Caco-2 (cell line): Measurements from ENCODE around the gene PNPLA3. TPM values are rescaled to one million over a fixed set of nuclear protein-coding genes. Genes with fewer than 3 reads are reported as not detected.

Source experiments
- BruUV-seq: library from RNA; stranded (reverse); fragments of 400-500 nt; replicated peaks from 2 replicates; lab custom pipeline; 2021; lab: Mats Ljungman, UMichigan
- CTCF ChIA-PET: fragments of 300-600 bp; sonication (Branson Sonifier 250); formaldehyde crosslinking; loops from one replicate; lab custom pipeline; 2022; ENCODE audit warnings: antibody characterized with exemption; lab: Charles Lee
- POLR2A ChIA-PET: fragments of 300-600 bp; sonication (Branson Sonifier 250); formaldehyde crosslinking; loops from one replicate; lab custom pipeline; 2022; ENCODE audit warnings: antibody characterized with exemption; lab: Charles Lee
- DNase-seq, 2 experiments: peaks; one replicate each; pipeline versions ENCODE4 v3.0.0 to v3.0.0-alpha.2; 2020 to 2022
- H3K27me3 ChIP-seq: replicated peaks from 2 replicates; pipeline ENCODE4 v1.6.0; 2011; ENCODE audit warnings: low read length; ENCODE audit not compliant: control insufficient read depth, insufficient read depth
- H3K36me3 ChIP-seq: 2 replicates; pipeline ENCODE4 v1.5.1; 2011; ENCODE audit warnings: low read length; ENCODE audit not compliant: control insufficient read depth, insufficient read depth
- H3K4me1 ChIP-seq: fragments of 250-450 bp; sonication (Bioruptor Pico); 2 replicates; pipeline ENCODE4 v1.5.1; 2020; ENCODE audit warnings: mild to moderate bottlenecking
- H3K4me3 ChIP-seq: 2 replicates; pipeline ENCODE4 v1.5.1; 2011; ENCODE audit warnings: low read depth, mild to moderate bottlenecking, control low read depth, low read length
- H3K9me3 ChIP-seq: fragments of 250-450 bp; sonication (Bioruptor Pico); 2 replicates; pipeline ENCODE4 v1.5.1; 2020; ENCODE audit warnings: mild to moderate bottlenecking, moderate library complexity
- H3K27ac Mint-ChIP-seq: one replicate; pipeline ENCODE4 v1.8.0; 2022; ENCODE audit warnings: mixed read lengths; ENCODE audit not compliant: unreplicated experiment
- H3K27me3 Mint-ChIP-seq: one replicate; pipeline ENCODE4 v1.8.0; 2022; ENCODE audit warnings: mixed read lengths; ENCODE audit not compliant: insufficient read depth, unreplicated experiment
- H3K36me3 Mint-ChIP-seq: one replicate; pipeline ENCODE4 v1.8.0; 2022; ENCODE audit warnings: mild to moderate bottlenecking, mixed read lengths; ENCODE audit not compliant: insufficient read depth, unreplicated experiment
- H3K4me1 Mint-ChIP-seq: one replicate; pipeline ENCODE4 v1.8.0; 2022; ENCODE audit warnings: low read depth, mixed read lengths; ENCODE audit not compliant: unreplicated experiment
- H3K4me3 Mint-ChIP-seq: one replicate; pipeline ENCODE4 v1.8.0; 2022; ENCODE audit warnings: mild to moderate bottlenecking, moderate library complexity, mixed read lengths; ENCODE audit not compliant: unreplicated experiment
- H3K9me3 Mint-ChIP-seq: one replicate; pipeline ENCODE4 v1.8.0; 2022; ENCODE audit warnings: mixed read lengths; ENCODE audit not compliant: unreplicated experiment
- intact Hi-C: fragments of 100-400 bp; cut with micrococcal nuclease; formaldehyde crosslinking; loops from one replicate; pipeline ENCODE4 v1.10.0; 2022; ENCODE audit not compliant: unreplicated experiment
- total RNA-seq: library from RNA; stranded (reverse); gene quantifications from 2 replicates; pipeline ENCODE4 v1.2.3, GENCODE V29; 2022
- TF ChIP-seq, protein P1 (sequence below), 2 experiments: fragments of 200-600 bp in 1 of 2; IDR thresholded peaks; 1 replicate in 1 of 2; 2 replicates in 1 of 2; pipeline versions ENCODE4 v1.5.1 to v1.8.0; 2011 to 2022; ENCODE audit warnings: antibody characterized with exemption in 1 of 2, control low read depth in 1 of 2, inconsistent platforms in 1 of 2, low read depth in 1 of 2, low read length in 1 of 2, mild to moderate bottlenecking in 1 of 2, moderate library complexity in 1 of 2; ENCODE audit not compliant: insufficient read depth in 1 of 2, severe bottlenecking in 1 of 2, unreplicated experiment in 1 of 2

The PNPLA3 gene
- total RNA-seq, 1 experiment from 2014 or later, result 5.0 TPM

DNA sequence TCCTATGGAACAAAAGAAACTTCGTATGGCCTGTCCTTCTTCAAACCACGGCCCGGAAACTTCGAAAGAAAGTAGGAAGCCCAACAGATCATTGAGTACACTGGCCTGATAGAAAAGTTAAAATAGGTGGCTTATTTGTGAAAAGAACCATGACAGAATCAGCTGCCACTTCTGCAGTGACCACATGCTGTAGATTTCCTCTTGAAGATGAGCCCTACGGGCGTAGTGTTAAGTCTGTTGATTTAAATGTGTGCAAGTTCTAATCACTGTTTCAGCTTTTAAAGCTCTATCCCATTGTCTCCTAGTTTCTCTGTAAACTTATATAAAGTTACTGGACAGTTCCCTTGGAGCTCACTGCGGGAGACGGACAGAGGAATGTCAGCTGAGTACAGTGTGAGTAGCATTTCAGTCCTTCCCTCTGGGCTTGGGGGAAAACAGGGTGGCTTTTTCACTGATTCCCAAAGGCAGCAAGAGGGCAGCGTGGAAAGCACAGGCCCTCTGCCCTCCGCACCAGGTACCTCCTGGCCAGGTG is 49.4 kb downstream of the PNPLA3 start:
- Mint-ChIP-seq H3K4me1 (peaks cover 7% of the 10 kb centered on the region), H3K27me3 (no peaks in the 10 kb centered on the region), H3K9me3 (no peaks in the 10 kb centered on the region), H3K4me3 (no peak overlapping the region), H3K27ac (no peak overlapping the region), H3K36me3 (peaks cover 61% of the 10 kb centered on the region)
- BruUV-seq, result no TSS peak
- CTCF ChIA-PET, result no interaction called here
- Histone ChIP-seq H3K4me3 (no peak overlapping the region), H3K36me3 (peaks cover 1% of the 10 kb centered on the region; the same call in 1 of the 2 replicates), H3K27me3 (no peaks in the 10 kb centered on the region), H3K4me1 (no peaks in the 10 kb centered on the region), H3K9me3 (no peaks in the 10 kb centered on the region)
- POLR2A ChIA-PET, result no interaction called here
- TF ChIP-seq, protein P1, sequence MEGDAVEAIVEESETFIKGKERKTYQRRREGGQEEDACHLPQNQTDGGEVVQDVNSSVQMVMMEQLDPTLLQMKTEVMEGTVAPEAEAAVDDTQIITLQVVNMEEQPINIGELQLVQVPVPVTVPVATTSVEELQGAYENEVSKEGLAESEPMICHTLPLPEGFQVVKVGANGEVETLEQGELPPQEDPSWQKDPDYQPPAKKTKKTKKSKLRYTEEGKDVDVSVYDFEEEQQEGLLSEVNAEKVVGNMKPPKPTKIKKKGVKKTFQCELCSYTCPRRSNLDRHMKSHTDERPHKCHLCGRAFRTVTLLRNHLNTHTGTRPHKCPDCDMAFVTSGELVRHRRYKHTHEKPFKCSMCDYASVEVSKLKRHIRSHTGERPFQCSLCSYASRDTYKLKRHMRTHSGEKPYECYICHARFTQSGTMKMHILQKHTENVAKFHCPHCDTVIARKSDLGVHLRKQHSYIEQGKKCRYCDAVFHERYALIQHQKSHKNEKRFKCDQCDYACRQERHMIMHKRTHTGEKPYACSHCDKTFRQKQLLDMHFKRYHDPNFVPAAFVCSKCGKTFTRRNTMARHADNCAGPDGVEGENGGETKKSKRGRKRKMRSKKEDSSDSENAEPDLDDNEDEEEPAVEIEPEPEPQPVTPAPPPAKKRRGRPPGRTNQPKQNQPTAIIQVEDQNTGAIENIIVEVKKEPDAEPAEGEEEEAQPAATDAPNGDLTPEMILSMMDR (IDR thresholded peaks at IDR 0.05; ENCODE audit: insufficient read depth in 1 of 2, low read depth in 1 of 2, low read length in 1 of 2, severe bottlenecking in 1 of 2, unreplicated experiment in 1 of 2), result no peak
- intact Hi-C loops, result no loop called here
- DNase-seq, result no peak

DNA sequence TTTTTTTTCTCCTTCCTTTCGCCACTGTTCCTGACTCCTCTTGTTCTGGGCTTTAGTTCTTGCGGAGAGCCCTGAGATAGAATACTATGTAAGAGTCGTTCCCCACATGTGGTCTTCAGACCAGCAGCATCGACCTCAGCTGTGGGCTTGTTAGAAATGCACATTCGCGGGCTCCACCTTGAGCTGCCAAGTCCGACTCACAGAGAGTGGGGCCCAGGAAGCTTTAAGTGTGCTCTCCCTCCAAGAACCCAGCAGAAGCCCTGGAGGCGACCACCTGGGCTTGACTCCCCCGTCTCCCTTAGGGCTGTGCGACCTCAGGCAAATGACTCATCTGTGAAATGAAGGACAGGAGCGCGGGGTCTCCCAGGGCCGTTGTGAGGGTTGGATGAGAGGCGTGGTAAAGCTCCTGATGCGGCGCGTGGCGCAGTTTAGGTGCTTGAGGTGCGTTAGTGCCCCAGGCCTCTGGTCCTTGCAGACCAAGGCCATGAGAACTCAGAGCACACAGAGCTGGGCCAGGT is 50.5 kb downstream of the PNPLA3 start:
- H3K4me3 ChIP-seq, result no peak overlapping the region
- H3K36me3 Mint-ChIP-seq, result peaks cover 60% of the 10 kb centered on the region
- intact Hi-C loops, result no loop called here
- no TSS peak for BruUV-seq
- no peaks in the 10 kb centered on the region for H3K9me3 ChIP-seq
- H3K27me3 ChIP-seq, result no peaks in the 10 kb centered on the region
- peaks cover 1% of the 10 kb centered on the region; the same call in 1 of the 2 replicates for H3K36me3 ChIP-seq
- no peak overlapping the region for H3K4me3 Mint-ChIP-seq
- H3K4me1 Mint-ChIP-seq, result peaks cover 7% of the 10 kb centered on the region
- TF ChIP-seq, protein P1 (IDR thresholded peaks at IDR 0.05; ENCODE audit: insufficient read depth in 1 of 2, low read depth in 1 of 2, low read length in 1 of 2, severe bottlenecking in 1 of 2, unreplicated experiment in 1 of 2), result no peak
- no peak for DNase-seq
- no peak overlapping the region for H3K27ac Mint-ChIP-seq
- no peaks in the 10 kb centered on the region for H3K4me1 ChIP-seq
- no peaks in the 10 kb centered on the region for H3K27me3 Mint-ChIP-seq
- ChIA-PET CTCF (no interaction called here), POLR2A (no interaction called here)
- H3K9me3 Mint-ChIP-seq, result no peaks in the 10 kb centered on the region

DNA sequence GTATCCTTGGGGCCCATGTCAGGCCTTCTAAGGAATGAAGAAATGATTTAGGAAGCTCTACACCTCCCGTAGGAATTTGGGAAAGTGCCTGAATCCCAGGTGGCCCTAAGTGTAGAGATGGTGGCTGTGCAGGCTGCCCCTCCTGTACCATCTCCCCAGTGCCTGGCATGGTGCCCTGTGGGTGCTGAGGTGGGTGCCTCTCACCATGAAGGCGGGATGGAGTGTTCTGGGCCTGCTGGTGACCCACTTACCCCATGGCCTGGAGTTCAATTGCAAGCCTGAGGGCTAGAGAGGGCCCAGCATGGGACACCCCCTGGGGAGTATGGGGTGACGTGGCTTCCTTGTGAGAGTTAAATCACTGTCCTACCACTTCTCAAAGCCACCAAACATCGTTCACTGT is 51.4 kb downstream of the PNPLA3 start:
- ChIA-PET POLR2A (no interaction called here), CTCF (no interaction called here)
- BruUV-seq, result no TSS peak
- Mint-ChIP-seq H3K4me1 (no peaks in the 10 kb centered on the region), H3K36me3 (peaks cover 56% of the 10 kb centered on the region), H3K4me3 (no peak overlapping the region), H3K9me3 (no peaks in the 10 kb centered on the region), H3K27ac (no peak overlapping the region), H3K27me3 (no peaks in the 10 kb centered on the region)
- Histone ChIP-seq H3K4me3 (no peak overlapping the region), H3K9me3 (no peaks in the 10 kb centered on the region), H3K36me3 (peaks cover 1% of the 10 kb centered on the region; the same call in 1 of the 2 replicates), H3K4me1 (no peaks in the 10 kb centered on the region), H3K27me3 (no peaks in the 10 kb centered on the region)
- intact Hi-C loops, result no loop called here
- no peak for DNase-seq
- TF ChIP-seq, protein P1 (IDR thresholded peaks at IDR 0.05; ENCODE audit: insufficient read depth in 1 of 2, low read depth in 1 of 2, low read length in 1 of 2, severe bottlenecking in 1 of 2, unreplicated experiment in 1 of 2), result no peak
